AG04450 (cell line): ENCODE data around the gene DPEP1. TPM values are rescaled to one million over a fixed set of nuclear protein-coding genes. Genes with fewer than 3 reads are reported as not detected.

Experiments used
- CTCF ChIA-PET: fragments of 300-600, 350-600 bp; formaldehyde crosslinking; extraction: SDS; loops from one replicate; lab custom pipeline; 2022; ENCODE audit warnings: antibody characterized with exemption, inconsistent platforms; lab: Charles Lee
- POLR2A ChIA-PET: fragments of 350-600 bp; formaldehyde crosslinking; extraction: SDS; loops from one replicate; lab custom pipeline; 2021; ENCODE audit warnings: antibody characterized with exemption, inconsistent platforms; lab: Yijun Ruan, JAX
- DNase-seq: peaks from one replicate; pipeline ENCODE4 v3.0.0-alpha.2; 2011; ENCODE audit warnings: low read depth, low spot score
- H3K27ac ChIP-seq: one replicate; pipeline ENCODE4 v1.5.1; 2012; ENCODE audit warnings: low read depth, low read length, control low read depth
- H3K27me3 ChIP-seq: one replicate; pipeline ENCODE4 v1.6.0; 2012; ENCODE audit warnings: low read length; ENCODE audit not compliant: control insufficient read depth, insufficient read depth
- H3K4me3 ChIP-seq: 2 replicates; pipeline ENCODE4 v1.5.1; 2011; ENCODE audit warnings: mild to moderate bottlenecking, low read depth, low read length, control low read depth
- H3K9me3 ChIP-seq: 2 replicates; pipeline ENCODE4 v1.5.1; 2012; ENCODE audit warnings: low read length; ENCODE audit not compliant: control insufficient read depth, insufficient read depth
- polyA plus RNA-seq: library from polyadenylated mRNA; depleted of rRNA; stranded (reverse); fragments of >200 nt; gene quantifications from 2 replicates; pipeline ENCODE4 v1.2.3, GENCODE V29; 2011
- TF ChIP-seq, protein P1 (sequence below): IDR thresholded peaks from 2 replicates; pipeline ENCODE4 v1.5.1; 2011; ENCODE audit warnings: low read depth, low read length, control low read depth, inconsistent platforms

Gene DPEP1
- polyA plus RNA-seq, 1 experiment, result not detected

GRCh38 chr16:89581045-89581695 is 32.3 kb upstream of the DPEP1 start:
- peak; percentile 96 for DNase-seq
- Histone ChIP-seq H3K4me3 (no peak overlapping the region), H3K27me3 (no peaks in the 10 kb centered on the region), H3K27ac (peak overlapping the region; percentile 97), H3K9me3 (peaks cover 10% of the 10 kb centered on the region)
- TF ChIP-seq, protein P1, sequence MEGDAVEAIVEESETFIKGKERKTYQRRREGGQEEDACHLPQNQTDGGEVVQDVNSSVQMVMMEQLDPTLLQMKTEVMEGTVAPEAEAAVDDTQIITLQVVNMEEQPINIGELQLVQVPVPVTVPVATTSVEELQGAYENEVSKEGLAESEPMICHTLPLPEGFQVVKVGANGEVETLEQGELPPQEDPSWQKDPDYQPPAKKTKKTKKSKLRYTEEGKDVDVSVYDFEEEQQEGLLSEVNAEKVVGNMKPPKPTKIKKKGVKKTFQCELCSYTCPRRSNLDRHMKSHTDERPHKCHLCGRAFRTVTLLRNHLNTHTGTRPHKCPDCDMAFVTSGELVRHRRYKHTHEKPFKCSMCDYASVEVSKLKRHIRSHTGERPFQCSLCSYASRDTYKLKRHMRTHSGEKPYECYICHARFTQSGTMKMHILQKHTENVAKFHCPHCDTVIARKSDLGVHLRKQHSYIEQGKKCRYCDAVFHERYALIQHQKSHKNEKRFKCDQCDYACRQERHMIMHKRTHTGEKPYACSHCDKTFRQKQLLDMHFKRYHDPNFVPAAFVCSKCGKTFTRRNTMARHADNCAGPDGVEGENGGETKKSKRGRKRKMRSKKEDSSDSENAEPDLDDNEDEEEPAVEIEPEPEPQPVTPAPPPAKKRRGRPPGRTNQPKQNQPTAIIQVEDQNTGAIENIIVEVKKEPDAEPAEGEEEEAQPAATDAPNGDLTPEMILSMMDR, result no peak
- ChIA-PET CTCF (no interaction called here), POLR2A (interaction anchor here (0.6 to 1.2 kb wide), 4 partner anchors 15 to 71 kb away, joined by 3 to 17 read pairs (median 6); no protein-coding TSS in a partner anchor)

DNA sequence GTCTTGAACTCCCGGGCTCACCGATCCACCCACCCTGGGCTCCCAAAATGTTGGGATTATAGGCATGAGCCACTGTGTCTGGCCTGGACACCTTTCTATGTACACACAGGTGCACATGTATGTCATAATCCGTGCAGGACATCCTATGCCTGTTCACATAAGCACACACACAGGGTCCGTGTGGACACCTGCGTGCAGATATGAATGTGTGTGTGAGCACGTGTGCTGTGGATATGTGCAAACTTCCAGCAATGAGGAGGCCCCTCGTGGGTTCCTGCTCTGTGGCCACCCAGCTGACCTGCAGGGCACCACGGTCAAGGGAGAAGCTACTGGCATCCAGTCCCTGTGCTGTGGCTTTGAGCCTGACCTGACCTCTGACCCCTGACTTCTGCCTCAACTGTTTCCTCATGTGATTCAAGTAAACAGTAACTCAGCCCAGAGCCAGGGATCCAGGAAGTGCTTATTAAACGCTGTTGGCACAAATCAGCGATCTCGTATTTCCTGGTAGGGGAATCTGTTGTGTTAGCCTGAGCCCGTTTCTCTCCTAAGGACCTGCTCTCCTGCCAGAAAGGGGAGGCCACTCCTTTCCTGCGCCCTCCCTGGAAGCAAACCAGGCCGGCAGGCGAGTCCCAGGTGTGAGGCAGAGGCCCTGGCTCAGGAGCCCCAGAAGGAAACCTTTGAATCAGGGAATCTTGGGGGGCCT is 31.4 kb upstream of the DPEP1 start:
- DNase-seq, result no peak
- Histone ChIP-seq H3K27me3 (no peaks in the 10 kb centered on the region), H3K27ac (peak overlapping the region; percentile 97), H3K4me3 (no peak overlapping the region), H3K9me3 (peaks cover 14% of the 10 kb centered on the region)
- POLR2A ChIA-PET, result interaction anchor here (0.6 to 1.2 kb wide), 4 partner anchors 16 to 71 kb away, joined by 3 to 17 read pairs (median 6); no protein-coding TSS in a partner anchor
- TF ChIP-seq, protein P1, result no peak
- CTCF ChIA-PET, result no interaction called here

DNA sequence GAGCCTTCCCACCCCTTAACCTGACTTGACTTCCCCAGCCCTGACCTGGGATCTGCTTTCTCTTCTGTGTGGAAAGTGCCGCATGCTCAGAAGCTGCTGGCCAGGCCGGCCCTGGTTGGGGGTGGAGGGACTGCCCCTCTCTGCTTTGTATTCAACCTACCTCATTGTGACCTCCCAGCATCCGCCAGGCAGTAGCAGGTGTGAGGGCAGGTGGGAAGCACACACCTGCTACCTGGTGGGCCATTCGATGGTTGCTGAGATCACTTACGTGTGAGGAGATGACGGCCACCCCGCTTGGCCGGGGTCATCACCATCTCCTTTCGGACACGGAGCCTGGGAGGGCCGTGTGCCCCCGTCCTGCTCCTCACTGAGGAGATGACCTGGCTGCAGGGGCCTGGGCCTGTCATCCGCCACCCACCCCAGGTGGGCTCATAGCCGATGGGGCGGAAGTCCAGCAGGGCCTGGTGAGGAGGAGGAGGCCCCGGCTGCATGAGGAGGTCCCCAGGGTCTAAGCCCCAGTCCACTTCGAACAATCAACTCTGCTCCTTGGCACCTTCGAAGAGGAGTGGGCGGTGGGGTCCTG is 30.7 kb upstream of the DPEP1 start:
- peak overlapping the region; percentile 97 for H3K27ac ChIP-seq
- CTCF ChIA-PET, result no interaction called here
- DNase-seq, result no peak

DNA sequence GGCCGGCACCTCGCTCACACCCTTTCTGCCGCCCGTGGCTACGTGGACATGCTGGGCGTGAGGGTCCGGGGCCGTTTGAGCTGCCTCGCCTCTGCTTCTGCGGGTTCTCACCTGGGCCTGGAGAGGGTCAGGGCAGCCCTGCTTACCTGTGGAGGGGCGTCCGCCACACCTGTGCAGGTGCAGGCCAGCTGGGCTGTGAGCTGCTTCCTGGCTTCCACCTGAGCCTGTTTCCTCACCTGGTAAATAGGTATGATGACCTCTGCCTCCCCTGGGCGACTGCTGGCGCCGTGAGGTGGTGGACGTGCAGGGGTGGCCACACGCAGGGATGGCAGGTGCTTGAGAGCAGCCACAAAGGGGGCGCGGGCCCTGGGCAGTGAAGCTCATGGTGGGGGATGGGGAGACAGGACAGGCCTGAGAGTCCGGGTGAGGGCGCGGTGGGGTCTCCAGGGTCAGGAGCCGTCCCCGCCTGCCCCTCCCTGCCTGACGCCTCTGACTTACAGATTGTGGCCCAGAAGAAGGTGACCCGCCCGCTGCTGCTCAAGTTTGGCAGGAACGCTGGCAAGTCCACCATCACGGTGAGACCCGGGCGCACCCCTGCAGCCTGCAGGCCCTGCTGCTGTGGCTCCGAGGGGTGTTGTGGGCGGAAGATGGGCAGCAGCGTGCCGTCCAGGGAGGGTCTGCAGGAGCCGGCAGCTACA is 30.1 kb upstream of the DPEP1 start:
- TF ChIP-seq, protein P1, result no peak
- DNase-seq, result no peak
- H3K27ac ChIP-seq, result no peak overlapping the region
- POLR2A ChIA-PET, result no interaction called here
- CTCF ChIA-PET, result interaction anchor here (0.5 kb wide), 1 partner anchor 261 kb away, joined by 3 read pairs; no protein-coding TSS in a partner anchor
- H3K9me3 ChIP-seq, result peaks cover 19% of the 10 kb centered on the region
- no peak overlapping the region for H3K4me3 ChIP-seq
- no peaks in the 10 kb centered on the region for H3K27me3 ChIP-seq

More for the DNA sequence above, 30.7 kb upstream of the DPEP1 start:
- Histone ChIP-seq H3K4me3 (no peak overlapping the region), H3K9me3 (peaks cover 19% of the 10 kb centered on the region), H3K27me3 (no peaks in the 10 kb centered on the region)
- TF ChIP-seq, protein P1, result no peak
- POLR2A ChIA-PET, result no interaction called here
